GM18907 (cell line): ENCODE results near the gene SSBP2.

ENCODE experiments used
- ATAC-seq: cut with Tn5 transposase; IDR thresholded peaks from one replicate; pipeline ENCODE4 v1.9.1; 2021; ENCODE audit warnings: mild to moderate bottlenecking, moderate library complexity; ENCODE audit not compliant: unreplicated experiment

The SSBP2 gene

DNA sequence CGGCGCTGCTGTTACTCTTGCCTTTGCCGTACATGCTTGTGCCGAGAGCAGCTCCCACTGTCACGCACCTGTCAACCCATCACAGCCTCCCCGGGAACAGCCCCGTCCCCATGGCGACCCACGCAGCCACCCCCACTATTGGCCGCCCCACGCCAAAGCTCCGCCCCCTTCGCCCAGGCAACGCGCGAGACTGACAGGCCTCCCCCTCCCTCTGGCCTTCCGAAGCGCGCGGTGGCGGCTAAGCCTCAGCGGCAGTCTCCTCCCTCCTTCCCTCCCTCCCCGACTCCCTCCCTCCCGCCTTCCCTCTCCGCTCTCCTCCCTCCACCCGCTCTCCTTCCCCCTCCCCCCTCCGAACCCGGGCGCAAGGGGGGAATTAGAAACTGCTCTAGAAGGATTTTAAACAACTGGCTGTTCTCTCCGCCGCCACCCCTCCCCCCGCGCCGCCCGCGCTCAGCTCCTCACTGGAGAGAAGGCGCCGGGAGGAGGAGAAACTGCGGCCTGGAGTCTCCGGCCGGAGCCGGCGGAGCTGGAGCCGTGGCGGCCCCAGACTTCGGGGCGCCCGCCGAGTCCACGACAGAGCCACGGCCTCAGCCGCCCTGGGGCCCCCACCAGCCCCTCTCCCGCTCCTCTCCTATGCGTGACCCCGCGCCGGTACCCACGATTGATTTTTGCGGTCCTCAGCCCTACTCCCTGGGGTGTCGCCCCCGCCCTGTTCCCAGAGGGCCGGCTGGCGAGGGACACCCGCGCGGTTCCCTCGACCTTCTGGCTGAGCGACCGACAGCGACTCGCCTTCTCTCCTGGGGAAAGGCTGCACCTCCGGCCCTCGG lies at the start of gene SSBP2:
Gene SSBP2, minus strand, starts transcription at position 89 of the 827 bp plus-strand sequence. Its CDS starts 55 bp downstream, at position 34.
- peak; percentile 79 for ATAC-seq

DNA sequence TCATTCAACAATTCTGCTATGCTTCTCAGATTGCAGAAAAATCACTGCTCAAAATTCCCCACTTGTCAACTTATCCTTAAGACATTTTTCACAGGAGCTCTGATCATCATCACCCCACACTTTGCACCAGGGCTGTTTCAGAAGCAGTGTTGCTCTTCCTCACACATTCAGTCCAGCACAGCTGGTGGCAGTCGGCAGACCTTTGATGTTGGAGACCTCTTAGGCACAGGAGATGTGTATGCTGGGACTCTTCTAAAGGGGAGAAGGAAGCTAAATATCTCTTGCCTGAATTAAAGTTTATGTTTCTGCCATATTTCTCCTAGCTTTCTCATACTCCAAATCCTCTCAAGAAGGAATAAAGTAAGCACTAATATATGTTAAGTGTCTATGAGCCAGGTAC lies 44.8 kb upstream of the SSBP2 start:
- ATAC-seq = no peak

DNA sequence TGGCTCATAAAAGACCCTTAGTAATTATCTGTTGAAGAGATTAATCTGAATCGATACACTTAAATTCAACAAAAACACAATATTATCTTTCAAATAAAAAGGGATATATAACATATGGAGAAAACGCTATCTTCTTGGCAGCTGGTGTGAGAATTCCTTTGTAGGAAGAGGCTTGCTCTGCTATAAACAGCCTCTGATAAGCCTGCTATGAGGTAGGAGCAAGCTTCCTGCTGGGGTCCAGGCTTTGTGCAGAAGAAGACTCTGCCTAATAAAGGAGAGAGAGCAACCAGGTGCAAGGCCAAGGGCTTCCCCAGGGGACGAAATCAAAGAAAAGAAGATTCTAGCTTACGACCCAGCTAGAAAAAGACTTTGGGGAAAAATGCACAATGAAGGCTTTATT lies 43.3 kb upstream of the SSBP2 start:
- no peak for ATAC-seq

DNA sequence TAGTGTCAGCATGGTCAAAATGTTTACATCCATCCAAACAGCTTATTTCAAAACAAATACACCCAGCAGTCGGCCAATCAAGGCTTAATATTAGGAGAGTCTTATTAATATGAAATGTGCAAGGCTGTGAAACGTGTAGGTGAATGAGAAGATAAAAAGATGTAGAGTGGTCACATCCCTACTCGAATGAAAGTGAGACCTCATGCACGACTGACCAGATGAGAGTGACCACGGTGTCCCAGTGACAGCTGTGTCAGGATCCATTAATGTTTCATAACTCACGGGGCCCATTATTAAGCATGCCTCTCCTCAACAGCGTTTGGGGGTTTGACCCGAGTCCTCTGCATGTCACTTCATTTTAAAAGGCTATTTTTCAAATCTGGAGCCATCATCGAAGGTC lies 39.4 kb upstream of the SSBP2 start:
- ATAC-seq = no peak

DNA sequence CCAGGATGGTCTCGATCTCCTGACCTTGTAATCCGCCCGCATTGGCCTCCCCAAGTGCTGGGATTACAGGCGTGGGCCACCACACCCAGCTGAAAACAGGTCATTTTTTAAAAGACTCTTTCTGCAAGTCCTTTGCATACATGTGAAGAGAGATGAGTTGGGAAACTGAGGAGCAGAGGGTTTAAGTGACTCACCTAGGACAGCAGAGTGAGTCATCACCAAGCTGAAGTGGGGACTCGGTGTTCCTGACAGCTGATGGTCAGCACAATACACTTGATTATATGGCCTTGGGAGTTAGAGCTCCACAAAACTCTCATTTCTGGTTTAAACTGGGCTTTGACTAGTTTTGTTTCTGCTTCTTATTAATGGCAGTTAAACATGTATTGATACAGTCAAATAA lies 38.1 kb upstream of the SSBP2 start:
- no peak for ATAC-seq

DNA sequence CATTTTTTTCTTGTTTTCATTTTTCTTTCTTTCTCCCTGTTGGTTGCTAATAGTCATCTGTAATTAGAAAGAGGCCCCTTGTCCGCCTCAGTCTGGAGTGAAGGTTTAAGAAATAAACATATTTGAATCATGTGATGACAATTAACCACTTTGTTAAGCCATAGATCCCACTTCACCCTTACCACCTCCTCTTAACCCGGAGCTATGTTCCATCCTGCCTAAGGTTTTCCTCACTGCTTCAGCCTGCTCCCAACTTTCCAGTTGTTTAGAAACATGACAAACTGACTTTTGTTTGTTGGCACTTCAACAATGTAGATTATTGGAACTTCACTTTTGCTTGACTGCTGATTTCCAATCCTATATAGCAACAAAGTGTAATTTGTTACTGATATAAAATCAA lies 37.4 kb upstream of the SSBP2 start:
- no peak for ATAC-seq

DNA sequence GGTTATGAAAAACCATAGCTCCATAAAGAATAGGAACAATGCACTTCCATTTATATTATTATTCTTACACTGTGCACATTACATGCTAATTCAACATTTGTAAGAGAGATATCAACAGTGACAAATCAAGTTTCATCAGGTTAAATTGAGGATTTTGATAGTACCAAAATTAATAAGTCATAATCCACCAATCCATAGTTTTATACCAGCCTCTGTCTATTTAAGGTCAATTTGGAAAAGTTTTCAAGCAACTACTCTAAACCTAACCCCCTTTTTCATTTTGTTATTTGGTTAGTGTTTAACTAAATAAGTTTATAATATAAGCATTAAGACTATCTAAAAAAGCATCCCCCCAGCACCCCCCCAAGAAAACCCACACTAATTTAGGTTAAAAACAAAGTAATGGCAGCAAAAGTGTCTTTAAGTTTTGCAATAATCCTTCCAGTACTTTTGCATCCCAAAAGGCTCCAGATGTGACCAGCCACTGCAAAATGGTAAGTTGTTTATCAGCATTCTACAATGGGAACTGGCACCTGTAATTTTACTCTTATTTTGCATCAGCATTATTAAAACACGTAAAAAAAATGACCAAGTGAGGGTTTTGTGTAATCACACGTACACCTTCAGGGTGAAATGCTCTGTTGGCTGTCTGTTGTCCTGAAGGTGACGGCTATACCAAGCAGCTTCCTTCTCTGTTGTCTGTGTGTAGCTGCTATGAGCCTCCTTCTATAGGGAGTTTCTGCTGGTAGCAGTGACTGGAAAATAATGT lies 36.8 kb upstream of the SSBP2 start:
- no peak for ATAC-seq

DNA sequence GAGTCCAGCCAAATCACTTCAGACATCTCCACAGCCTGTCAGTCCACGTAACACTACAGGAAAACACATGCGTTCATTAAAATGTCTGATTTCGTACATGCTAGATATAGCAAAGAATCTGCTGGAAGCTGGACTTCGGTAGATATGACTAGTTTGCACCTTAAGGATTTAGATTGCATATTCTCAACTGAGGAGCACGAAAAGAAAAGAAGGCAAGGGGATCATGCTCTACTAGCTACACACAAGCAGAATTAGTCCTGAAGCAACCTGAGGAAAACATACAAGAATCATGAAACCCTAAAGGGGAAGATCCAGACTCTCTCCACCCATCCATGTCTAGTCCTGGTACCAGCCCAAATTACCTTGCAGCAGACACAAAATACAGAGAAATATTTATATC lies 36.1 kb upstream of the SSBP2 start:
- ATAC-seq = no peak

DNA sequence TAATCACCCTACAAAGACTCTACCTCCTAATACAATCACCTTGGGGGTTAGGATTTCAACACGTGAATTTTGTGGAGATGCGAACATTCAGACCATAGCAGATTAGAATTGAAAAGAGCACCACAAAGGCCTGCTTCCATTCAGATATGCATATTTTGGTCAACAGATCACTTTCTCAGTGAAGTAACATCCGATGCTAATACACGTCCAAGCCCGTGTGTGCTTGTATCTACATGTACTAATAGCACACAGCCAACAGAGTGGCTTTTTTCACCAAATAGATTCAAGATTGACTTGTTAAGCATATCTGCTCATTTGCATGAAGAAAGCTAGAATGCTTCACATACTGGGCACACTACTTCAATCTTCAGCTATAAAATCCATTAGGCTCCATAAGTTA lies 35.6 kb upstream of the SSBP2 start:
- ATAC-seq = no peak

DNA sequence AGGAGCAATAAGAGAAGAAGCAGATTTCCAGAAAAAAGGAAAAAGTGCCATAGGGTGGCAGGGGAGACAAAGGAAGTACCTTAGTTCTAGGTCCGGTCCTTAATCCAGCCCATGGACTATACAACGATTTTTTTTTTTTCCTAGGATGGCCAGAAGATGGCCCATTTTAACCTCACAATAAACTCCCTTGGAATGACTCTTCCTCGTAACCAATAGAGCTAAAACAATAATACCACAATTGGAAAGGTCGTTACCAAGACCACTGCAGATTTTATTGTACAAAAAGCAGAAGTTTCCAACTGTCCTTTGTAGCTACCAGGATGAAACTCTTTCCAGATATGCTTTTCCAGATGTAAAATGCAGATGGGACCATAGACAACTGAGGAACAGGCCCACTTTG lies 34.4 kb upstream of the SSBP2 start:
- ATAC-seq = no peak

DNA sequence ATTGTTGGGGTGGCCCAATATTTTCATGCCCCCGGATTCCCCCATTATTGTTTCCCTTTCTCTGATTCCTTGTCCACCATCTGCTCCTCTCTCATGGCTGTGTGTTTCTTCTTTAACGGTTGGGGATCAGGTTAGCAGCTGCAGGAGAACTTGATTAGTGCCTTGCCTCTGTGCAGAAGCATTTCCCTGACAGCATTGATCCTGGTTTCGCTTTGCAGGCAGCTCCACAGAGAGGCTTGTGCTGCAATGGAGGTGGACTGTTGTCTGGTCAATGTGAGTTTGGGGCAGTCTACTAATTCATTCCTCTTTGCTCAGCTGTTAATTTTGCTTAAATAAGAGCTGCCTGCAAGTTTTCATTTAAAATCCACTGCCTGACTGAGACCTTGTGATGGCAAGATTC lies 32.5 kb upstream of the SSBP2 start:
- ATAC-seq = no peak

DNA sequence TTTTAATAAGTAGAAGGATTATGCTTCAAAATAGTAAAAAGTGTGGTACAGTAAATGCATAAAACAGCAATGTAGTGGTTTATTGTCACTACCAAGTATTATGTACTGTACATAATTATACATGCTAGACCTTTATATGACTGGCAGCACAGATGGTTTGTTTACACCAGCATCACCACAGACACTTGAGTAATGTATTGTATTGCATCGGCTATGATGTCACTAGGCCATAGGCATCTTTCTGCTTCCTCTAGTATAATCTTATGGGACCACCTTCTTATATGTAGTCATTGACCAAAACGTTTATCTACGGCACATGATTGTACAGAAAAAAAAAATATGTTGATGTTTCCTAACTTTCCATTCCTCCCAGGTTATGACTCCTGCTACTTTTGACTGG lies 31.9 kb upstream of the SSBP2 start:
- ATAC-seq = no peak

DNA sequence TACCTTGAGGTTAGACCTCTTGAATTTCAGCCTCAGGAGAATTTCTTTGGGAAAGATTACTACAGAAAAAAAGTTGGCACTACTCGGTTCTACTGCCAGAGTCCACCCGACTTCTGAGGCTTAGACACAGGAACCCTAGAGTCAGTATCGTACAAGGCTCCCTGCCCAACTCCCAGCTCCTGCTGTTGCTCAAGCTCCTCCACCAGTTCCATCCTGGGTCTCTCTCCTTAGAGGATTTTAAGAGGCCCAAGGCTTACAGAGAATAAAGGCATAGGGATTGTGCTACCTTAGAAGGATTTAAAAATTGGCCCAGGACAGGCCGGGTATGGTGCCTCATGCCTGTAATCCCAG lies 29.0 kb upstream of the SSBP2 start:
- peak; percentile 14 for ATAC-seq

DNA sequence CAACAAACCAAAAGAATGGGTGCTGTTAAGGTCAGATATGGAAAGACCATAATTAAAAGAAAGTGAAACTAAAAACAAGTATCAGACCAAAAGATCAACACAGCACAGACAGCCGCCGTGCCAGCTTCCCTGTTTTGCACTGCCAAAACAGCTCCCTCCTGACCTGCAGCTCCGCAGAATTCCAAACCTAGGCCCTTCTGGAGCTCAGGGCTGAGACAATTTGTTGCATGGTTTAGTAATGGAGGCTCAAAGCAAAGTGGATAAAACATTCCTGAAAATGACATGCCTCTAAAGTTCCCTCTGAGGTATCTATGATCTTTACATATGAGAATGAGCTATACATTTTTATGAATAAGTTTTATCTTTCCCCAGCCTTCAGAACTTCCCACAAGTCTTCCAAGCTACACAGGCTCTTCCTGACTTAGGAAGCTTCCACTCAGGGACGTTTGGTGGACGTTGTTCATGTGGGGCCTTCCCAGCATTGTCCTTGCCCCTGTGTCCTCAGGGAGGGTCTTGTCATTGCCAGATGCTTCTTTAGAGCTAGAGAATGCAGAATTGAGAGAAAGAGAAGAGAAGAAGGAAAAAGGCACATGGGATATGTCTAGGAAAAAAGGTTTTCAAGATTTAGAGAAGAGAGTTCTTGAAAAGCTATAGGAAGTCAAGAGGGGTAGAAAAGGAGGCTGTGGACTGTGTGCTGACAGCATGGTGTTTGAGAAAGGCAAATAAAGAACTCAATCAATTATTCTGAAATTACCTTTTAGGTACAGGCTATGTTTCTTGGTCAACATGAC lies 28.4 kb upstream of the SSBP2 start:
- ATAC-seq = peak; percentile 90

DNA sequence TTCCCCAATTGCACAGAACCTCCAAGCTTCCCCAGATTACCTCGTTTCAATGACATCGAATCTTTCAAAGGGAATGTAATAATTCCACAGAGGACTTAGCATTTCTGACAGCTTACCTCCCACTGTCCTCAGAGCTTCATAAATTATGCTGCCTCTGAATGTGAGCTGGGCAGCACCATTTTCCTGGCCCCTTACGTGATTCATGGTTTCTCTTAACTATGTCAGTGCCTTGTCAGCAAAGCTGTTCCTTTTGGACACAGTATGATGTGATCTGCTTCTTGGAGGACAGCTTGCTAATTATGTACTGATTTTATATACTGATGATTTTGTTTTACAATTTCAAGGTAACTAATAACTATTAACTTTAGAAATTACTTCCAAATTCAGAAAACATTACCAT lies 27.7 kb upstream of the SSBP2 start:
- ATAC-seq = no peak

DNA sequence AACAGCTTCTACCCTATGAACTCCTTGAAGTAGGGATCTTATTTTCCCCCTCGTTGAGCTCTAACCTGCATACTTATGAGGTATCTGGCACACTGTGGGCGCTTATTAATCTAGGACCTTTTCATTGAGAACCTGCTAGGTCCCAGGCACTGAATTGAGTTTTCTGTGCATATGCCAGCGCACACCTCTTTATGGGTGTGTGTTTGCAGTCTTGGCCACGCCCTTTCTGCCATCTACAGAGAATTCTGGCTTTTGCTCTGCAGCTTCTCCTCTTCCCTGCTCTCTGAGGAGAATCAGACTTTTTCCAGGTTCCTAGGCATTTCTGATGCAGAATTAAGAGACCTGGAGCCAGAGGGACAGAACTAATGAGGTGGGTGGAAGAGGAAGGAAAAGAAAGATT lies 25.4 kb upstream of the SSBP2 start:
- ATAC-seq = no peak

DNA sequence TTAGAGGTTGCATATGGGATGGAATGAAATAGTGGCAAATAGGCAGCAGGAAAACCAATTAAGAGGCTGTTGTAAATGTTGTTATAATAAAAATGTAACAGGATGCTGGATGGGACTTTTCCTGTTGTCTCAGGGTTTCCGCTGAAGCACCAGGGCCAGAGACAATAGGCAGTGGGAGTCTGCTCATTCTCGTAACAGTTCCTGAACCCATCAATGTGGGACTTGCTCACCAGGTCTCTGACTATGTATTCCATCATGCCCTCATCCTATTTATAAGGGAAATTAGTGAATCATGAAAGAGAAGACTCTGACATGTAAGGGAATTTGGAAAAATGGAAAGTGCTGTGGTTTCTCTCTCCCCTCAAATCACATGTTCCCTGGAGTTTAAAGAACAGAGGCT lies 23.5 kb upstream of the SSBP2 start:
- ATAC-seq = no peak

DNA sequence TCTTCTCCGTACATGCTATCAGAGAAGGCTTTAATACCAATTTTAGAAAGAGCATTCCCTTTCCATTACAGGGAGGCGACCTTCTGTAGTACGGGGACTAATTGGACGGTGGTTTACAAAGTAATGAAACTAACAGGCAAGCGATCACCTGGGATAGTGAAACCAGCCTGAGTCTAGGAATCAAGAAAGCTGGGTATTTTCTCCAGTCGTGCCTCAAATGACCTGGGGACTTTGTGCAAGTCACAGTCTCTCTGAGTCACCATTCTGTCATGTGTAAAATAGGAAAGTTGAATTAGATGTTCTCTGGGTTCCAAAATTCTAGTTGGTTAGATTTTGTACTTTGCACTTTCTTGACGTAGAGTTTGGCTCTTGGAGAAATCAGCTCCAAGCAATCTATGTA lies 22.7 kb upstream of the SSBP2 start:
- no peak for ATAC-seq

DNA sequence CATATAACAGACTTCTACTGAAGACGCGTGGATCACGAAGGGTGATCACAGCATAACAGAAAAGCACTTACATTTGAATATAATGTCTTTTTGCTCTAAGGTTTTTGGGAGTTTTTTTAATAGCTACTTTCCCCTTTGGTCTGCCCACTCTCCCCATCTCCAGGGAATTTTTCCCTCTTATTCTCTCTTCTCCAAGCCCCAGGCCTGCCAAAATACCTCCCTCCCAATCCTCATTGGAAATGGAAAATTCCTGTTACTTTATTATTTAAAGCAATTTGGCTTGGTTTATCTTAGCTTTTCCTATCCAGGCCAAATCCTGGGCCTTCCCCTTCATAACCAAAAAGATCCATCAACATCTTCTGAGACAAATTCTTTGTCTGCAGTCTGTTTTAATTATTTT lies 22.3 kb upstream of the SSBP2 start:
- ATAC-seq = no peak

DNA sequence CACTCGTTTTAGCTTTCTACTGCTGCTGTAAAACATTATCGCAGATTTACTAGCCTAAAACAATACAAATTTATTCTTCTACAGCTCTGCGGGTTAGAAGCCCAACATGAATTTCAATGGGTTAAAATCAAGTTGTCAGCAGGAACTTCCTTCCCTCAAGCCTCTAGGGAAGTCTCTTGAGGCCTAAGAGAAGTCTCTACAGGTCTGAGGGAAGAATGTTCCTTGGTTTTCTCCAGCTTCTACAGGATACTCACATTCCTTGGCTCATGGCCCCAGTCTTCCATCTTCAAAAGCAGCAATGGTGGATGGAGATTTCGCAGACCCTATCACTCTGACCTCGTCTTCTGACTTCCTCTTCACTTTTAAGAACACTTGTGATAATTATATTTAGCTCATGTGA lies 21.6 kb upstream of the SSBP2 start:
- no peak for ATAC-seq

DNA sequence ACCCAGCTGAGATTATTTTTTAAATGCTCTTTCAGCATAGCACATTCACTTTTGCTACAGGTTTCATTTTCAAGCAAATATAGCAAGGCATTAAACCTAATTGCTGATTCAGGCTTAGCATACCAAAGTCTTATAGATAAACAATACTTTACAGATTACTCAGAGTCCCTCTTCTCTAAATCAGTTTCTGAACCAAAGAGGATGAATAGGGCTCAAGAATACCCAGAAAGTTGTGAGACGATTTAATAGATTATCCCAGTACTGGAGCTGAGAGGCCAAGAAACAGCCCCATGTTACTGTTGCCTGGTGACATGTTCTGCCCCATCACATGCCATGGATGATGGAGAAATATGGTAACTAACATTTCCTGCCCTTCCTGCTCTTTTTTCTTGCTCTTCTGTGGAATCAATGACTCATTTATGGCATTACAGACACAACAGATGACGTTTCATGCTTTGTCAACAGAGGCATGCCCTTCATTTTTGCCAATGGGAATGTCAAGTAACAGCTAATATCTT lies 18.1 kb upstream of the SSBP2 start:
- no peak for ATAC-seq
